PC-3 (cell line): Measurements from ENCODE around the gene MYO3B. TPM values are rescaled to one million over a fixed set of nuclear protein-coding genes. Genes with fewer than 3 reads are reported as not detected.

ENCODE experiments used
- ATAC-seq: fragments of 200-7000 bp; cut with Tn5 transposase; 2 replicates; pipeline ENCODE4 v1.9.1; 2020; ENCODE audit warnings: mild to moderate bottlenecking, moderate library complexity
- BruUV-seq: library from RNA; stranded (reverse); fragments of 400-500 nt; replicated peaks from 2 replicates; lab custom pipeline; 2021; lab: Mats Ljungman, UMichigan
- CTCF ChIA-PET: fragments of 300-600 bp; sonication (Branson Sonifier 250); formaldehyde crosslinking; loops from one replicate; lab custom pipeline; 2022; ENCODE audit warnings: antibody characterized with exemption; lab: Charles Lee
- POLR2A ChIA-PET: fragments of 300-600 bp; sonication (Branson Sonifier 250); formaldehyde crosslinking; loops from one replicate; lab custom pipeline; 2022; ENCODE audit warnings: antibody characterized with exemption; ENCODE audit not compliant: unreplicated experiment; lab: Charles Lee
- DNase-seq: peaks from one replicate; pipeline ENCODE4 v3.0.0-alpha.2; 2015
- H2AFZ ChIP-seq: fragments of 300-600 bp; sonication (generic); 2 replicates; pipeline ENCODE4 v1.6.0; 2016; ENCODE audit warnings: antibody characterized with exemption, low read length
- H3F3A ChIP-seq: fragments of 300-600 bp; sonication (generic); one replicate; pipeline ENCODE4 v1.6.0; 2017; ENCODE audit warnings: antibody characterized with exemption, low read length, control low read depth, mild to moderate bottlenecking; ENCODE audit not compliant: unreplicated experiment
- H3K27ac ChIP-seq: fragments of 300-600 bp; sonication (generic); 2 replicates; pipeline ENCODE4 v1.5.1; 2016; ENCODE audit warnings: mild to moderate bottlenecking, low read length
- H3K27me3 ChIP-seq: fragments of 300-600 bp; sonication (generic); 2 replicates; pipeline ENCODE4 v1.6.1; 2016; ENCODE audit warnings: low read length, mixed read lengths
- H3K36me3 ChIP-seq: fragments of 300-600 bp; sonication (generic); 2 replicates; pipeline ENCODE4 v1.6.1; 2016; ENCODE audit warnings: low read depth, mixed run types, low read length, mixed read lengths
- H3K4me1 ChIP-seq: fragments of 300-600 bp; sonication (generic); 2 replicates; pipeline ENCODE4 v1.5.1; 2016; ENCODE audit warnings: low read length; ENCODE audit not compliant: insufficient read depth
- H3K4me2 ChIP-seq: fragments of 300-600 bp; sonication (generic); 2 replicates; pipeline ENCODE4 v1.6.0; 2016; ENCODE audit warnings: low read length
- H3K4me3 ChIP-seq: fragments of 300-600 bp; sonication (generic); 2 replicates; pipeline ENCODE4 v1.5.1; 2016; ENCODE audit warnings: mild to moderate bottlenecking, low read length, mixed read lengths
- H3K79me2 ChIP-seq: fragments of 300-600 bp; sonication (generic); 2 replicates; pipeline ENCODE4 v1.6.1; 2017; ENCODE audit warnings: low read length, mixed read lengths
- H3K9ac ChIP-seq: fragments of 300-600 bp; sonication (generic); 2 replicates; pipeline ENCODE4 v1.6.0; 2016; ENCODE audit warnings: mild to moderate bottlenecking, low read length
- H3K9me2 ChIP-seq: fragments of 300-600 bp; sonication (generic); replicated peaks from 2 replicates; pipeline ENCODE4 v1.6.1; 2016; ENCODE audit warnings: mixed run types, low read length, mixed read lengths
- H3K9me3 ChIP-seq: fragments of 300-600 bp; sonication (generic); 2 replicates; pipeline ENCODE4 v1.6.1; 2016; ENCODE audit warnings: low read length, mixed read lengths
- H4K20me1 ChIP-seq: fragments of 300-600 bp; sonication (generic); 2 replicates; pipeline ENCODE4 v1.6.1; 2016; ENCODE audit warnings: low read length, mixed read lengths
- EZH2 ChIP-seq: fragments of 300-600 bp; sonication (generic); IDR thresholded peaks from one replicate; pipeline ENCODE4 v1.6.1; 2017; ENCODE audit warnings: antibody characterized with exemption, mild to moderate bottlenecking, low read length; ENCODE audit not compliant: unreplicated experiment
- EZH2phosphoT487 ChIP-seq: fragments of 300-600 bp; sonication (generic); IDR thresholded peaks from 2 replicates; pipeline ENCODE4 v1.6.1; 2018; ENCODE audit warnings: mild to moderate bottlenecking, antibody characterized with exemption, low read length, borderline replicate concordance
- intact Hi-C: fragments of 100-400 bp; cut with micrococcal nuclease; formaldehyde crosslinking; loops from 2 replicates; pipeline ENCODE4 v1.9.0; 2023
- total RNA-seq: library from RNA; depleted of rRNA; stranded (reverse); fragments of >200 nt; gene quantifications from 2 replicates; pipeline ENCODE4 v1.2.3, GENCODE V29; 2014
- TF ChIP-seq, protein P1 (sequence below): fragments of 300-600 bp; sonication (generic); conservative IDR thresholded peaks from 2 replicates; pipeline ENCODE4 v1.5.1; 2017; ENCODE audit warnings: antibody characterized with exemption, low read depth, mild to moderate bottlenecking, low read length

MYO3B gene
- total RNA-seq, 1 experiment from 2014 or later: 1.1 TPM

DNA sequence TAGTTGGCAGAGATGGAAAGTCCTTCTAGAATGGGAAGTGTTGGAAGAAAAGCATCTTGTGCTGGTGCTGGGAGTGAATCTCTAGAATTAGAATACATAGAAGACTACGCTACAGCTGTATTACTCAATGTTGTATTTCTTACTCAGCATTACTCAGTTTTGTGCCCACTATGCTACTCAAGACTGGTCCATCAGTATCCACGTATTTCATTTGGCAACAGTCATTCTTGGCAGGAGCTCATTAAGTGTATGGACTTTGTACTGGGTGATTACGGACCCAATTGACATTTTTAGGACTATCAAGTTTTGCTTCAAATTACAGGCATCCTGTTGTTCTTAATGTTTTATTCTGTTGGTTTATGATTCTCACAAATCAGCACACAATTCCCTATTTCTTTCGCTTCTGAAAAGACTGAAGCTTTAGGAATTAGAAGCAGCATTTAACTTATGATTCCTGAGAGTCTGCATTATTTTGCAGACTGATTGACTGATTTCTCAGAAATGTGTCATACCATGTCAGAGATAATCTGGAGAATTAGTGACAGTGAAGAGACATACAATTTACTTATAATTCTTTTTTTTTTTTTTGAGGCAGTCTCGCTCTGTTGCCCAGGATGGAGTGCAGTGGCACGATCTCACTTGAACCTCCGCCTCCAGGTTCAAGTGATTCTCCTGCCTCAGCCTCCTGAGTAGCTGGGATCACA, 136.9 kb downstream of the MYO3B start:
- CTCF ChIA-PET: no interaction called here
- Histone ChIP-seq H3F3A (no peaks in the 10 kb centered on the region), H3K9me3 (no peaks in the 10 kb centered on the region), H3K79me2 (no peaks in the 10 kb centered on the region), H3K4me3 (peak overlapping the region; percentile 22; the same call in 1 of the 2 replicates), H3K36me3 (no peaks in the 10 kb centered on the region), H3K9me2 (no peaks in the 10 kb centered on the region), H4K20me1 (no peaks in the 10 kb centered on the region), H3K27ac (peak overlapping the region; percentile 63), H3K27me3 (no peaks in the 10 kb centered on the region), H3K9ac (no peak overlapping the region), H3K4me1 (peaks cover 51% of the 10 kb centered on the region), H3K4me2 (peak overlapping the region; percentile 72), H2AFZ (no peak overlapping the region)
- DNase-seq (peak; percentile 92), ATAC-seq (peak; percentile 79)
- no TSS peak for BruUV-seq
- TF ChIP-seq EZH2phosphoT487 (no peak), EZH2 (no peak)
- TF ChIP-seq, protein P1, sequence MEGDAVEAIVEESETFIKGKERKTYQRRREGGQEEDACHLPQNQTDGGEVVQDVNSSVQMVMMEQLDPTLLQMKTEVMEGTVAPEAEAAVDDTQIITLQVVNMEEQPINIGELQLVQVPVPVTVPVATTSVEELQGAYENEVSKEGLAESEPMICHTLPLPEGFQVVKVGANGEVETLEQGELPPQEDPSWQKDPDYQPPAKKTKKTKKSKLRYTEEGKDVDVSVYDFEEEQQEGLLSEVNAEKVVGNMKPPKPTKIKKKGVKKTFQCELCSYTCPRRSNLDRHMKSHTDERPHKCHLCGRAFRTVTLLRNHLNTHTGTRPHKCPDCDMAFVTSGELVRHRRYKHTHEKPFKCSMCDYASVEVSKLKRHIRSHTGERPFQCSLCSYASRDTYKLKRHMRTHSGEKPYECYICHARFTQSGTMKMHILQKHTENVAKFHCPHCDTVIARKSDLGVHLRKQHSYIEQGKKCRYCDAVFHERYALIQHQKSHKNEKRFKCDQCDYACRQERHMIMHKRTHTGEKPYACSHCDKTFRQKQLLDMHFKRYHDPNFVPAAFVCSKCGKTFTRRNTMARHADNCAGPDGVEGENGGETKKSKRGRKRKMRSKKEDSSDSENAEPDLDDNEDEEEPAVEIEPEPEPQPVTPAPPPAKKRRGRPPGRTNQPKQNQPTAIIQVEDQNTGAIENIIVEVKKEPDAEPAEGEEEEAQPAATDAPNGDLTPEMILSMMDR: no peak
- intact Hi-C loops: no loop called here
- POLR2A ChIA-PET: interaction anchor here (0.7 kb wide), 1 partner anchor 1368 kb away, joined by 3 read pairs; no protein-coding TSS in a partner anchor

DNA sequence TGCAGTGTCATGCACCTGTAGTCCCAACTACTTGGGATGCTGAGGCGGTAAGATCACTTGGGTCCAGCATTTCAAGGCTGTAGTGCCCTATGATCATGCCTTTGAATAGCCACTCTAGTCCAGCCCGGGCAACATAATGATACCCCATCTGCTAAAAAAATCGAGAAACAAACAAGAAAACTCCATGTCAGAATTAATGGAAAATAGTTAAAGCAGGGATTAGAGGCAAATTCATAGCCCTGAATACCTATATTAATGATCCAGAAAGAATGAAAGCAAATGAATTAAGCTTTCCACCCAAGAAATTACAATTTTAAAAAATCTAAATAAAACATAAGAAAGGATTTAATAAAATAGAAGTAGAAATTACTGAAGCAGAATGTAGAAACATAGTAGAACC, 143.0 kb downstream of the MYO3B start:
- Histone ChIP-seq H3K36me3 (no peaks in the 10 kb centered on the region), H3K9me3 (no peaks in the 10 kb centered on the region), H3K9ac (no peak overlapping the region), H3K27me3 (no peaks in the 10 kb centered on the region), H2AFZ (no peak overlapping the region), H3F3A (no peaks in the 10 kb centered on the region), H3K27ac (no peak overlapping the region), H4K20me1 (no peaks in the 10 kb centered on the region), H3K4me3 (no peak overlapping the region), H3K4me1 (0 out of 2 replicates have a peak, but pooled peaks cover under 1% of the 10 kb centered on the region), H3K9me2 (no peaks in the 10 kb centered on the region), H3K79me2 (no peaks in the 10 kb centered on the region), H3K4me2 (no peak overlapping the region)
- DNase-seq: no peak
- POLR2A ChIA-PET: no interaction called here
- BruUV-seq: no TSS peak
- TF ChIP-seq, protein P1: no peak
- no peak for TF ChIP-seq EZH2phosphoT487
- TF ChIP-seq EZH2: no peak
- CTCF ChIA-PET: no interaction called here
- intact Hi-C loops: no loop called here
- ATAC-seq: no peak

DNA sequence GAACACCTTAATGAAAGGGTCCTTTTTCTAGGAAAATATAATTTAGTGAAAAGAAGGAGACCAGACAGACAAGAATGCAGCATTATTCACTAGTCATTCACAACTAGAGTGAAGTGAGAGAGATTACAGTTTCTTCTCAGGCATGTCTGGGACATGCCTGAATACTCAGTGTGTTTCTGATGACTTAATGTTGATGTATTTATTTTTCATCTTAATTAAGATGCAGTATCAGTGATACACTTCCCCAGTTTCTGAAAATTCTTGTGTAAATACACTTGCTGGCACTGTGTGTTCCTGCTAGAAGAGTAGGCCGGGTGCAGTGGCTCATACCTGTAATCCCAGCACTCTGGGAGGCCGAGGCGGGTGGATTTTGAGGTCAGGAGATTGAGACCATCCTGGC, 143.6 kb downstream of the MYO3B start:
- Histone ChIP-seq H4K20me1 (no peaks in the 10 kb centered on the region), H3K9ac (no peak overlapping the region), H3K79me2 (no peaks in the 10 kb centered on the region), H3K4me3 (no peak overlapping the region), H2AFZ (no peak overlapping the region), H3K4me2 (no peak overlapping the region), H3K9me2 (no peaks in the 10 kb centered on the region), H3K36me3 (no peaks in the 10 kb centered on the region), H3K4me1 (no peaks in the 10 kb centered on the region), H3K27me3 (no peaks in the 10 kb centered on the region), H3F3A (no peaks in the 10 kb centered on the region), H3K27ac (no peak overlapping the region), H3K9me3 (no peaks in the 10 kb centered on the region)
- ATAC-seq: no peak
- no peak for DNase-seq
- BruUV-seq: no TSS peak
- ChIA-PET POLR2A (no interaction called here), CTCF (no interaction called here)
- intact Hi-C loops: no loop called here
- TF ChIP-seq EZH2: no peak
- TF ChIP-seq, protein P1: no peak
